ENCODE results near the gene RAB11FIP3.
"Not testable (repeated sequence)": the region's sequence is repeated elsewhere in the genome, so short reads cannot be mapped to it uniquely, and the experiment has no call there.

RAB11FIP3 gene, protein sequence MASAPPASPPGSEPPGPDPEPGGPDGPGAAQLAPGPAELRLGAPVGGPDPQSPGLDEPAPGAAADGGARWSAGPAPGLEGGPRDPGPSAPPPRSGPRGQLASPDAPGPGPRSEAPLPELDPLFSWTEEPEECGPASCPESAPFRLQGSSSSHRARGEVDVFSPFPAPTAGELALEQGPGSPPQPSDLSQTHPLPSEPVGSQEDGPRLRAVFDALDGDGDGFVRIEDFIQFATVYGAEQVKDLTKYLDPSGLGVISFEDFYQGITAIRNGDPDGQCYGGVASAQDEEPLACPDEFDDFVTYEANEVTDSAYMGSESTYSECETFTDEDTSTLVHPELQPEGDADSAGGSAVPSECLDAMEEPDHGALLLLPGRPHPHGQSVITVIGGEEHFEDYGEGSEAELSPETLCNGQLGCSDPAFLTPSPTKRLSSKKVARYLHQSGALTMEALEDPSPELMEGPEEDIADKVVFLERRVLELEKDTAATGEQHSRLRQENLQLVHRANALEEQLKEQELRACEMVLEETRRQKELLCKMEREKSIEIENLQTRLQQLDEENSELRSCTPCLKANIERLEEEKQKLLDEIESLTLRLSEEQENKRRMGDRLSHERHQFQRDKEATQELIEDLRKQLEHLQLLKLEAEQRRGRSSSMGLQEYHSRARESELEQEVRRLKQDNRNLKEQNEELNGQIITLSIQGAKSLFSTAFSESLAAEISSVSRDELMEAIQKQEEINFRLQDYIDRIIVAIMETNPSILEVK

DNA sequence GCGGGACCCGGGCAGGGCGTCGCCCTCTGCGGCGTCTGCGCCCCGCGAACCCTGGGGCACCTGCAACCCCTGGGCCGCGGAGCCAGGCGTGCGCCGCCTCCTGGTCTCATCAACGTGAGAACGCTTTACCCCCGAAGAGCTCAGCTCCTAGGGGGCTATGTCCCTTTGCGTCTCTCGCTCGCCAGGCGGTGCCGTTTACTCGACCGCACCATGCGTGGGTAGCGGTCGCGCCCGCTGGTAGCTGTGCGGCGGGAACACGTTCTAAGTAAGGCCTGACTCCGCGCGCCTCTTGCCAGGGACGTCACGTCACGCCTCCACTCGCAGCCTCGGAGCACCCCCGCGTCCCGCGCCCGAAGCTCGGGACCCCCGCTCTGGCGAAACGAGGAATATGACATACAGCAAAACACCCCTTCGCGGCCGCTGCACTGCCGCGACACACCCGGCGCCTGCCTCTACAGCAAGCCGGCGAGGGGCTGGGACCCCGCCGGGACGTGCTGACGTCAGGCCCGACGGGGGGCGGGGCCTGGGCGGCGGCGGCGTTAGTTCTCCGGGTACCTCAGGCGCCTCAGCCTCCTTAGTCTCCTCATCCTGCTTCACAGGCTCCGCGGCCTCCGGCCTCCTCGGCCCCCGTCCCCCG lies at the start of gene RAB11FIP3:
Gene RAB11FIP3 (plus strand): TSS at position 568 of the 637 bp plus-strand sequence. CDS start 358 bp downstream, outside the sequence.
- DNase-seq = peak; percentile 89

DNA sequence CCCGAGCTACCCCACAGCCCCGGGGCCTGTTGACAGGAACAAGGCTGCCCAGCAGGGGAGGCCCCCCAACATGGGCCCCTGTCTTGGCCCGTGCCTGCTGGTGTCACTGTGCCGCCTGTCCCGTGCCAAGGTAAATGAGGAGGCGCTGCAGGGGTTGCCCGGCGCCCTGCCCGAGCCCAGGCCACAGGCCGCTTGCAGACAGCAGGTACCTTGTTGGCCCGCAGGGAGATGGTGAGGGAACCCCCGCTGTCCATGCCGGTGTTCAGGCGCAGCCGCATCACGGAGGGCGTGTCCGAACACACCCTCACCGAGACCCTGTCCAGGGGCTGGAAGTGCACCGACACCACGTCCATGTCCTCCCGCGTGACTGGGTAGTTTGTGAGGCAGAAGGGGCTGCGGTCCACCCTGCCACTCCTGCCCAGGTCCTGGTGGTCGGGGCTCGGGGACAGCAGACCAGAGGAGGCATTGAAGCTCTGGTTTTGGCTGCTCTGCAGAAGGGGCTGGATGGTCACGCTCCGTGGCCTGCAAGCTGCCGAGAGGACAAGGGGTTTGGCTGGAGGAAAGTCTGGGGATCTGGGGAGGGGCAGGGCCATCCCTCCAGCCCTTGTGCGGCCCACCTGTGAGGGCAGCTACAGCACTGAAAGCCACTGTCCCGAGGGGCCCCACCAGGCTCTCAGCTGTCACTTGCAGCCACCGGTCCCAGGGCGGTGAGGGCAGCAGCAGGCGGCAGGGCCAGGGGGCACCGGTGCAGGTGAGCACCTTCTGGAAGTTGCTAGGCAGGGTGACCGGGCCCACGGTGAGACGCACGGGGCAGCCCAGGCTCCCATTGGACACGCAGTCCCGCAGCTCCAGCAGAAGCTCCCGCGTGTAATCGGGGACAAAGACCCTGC lies 49.3 kb upstream of the RAB11FIP3 start:
- DNase-seq = no peak

DNA sequence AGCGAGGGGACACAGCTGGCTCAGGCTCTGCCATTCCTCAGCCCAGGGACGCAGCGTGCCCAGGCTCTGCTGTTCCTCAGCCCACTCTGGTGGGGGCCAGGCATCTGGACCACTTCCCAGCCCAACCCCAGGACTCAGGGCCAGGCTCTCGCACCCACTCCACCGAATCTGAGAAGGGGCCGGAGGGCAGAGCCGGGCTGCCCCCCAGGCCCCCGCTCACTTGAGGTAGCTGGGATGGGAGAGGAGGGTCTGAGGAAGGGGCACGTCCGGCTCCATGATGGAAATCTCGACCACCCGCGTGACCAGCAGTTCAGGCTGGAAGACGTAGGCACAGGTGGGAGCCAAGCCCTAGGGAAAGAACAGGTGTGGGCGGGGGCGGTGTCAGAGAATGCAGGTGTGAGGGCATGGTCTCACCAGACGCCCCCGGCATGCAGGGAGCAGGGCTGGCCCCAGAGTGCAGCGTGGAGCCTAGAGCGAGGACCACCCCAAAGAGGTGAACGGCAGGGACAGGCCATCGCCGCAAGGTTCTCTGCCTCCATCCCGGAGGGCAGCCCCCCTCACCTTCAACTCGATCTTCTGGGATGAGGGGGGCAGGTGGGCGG lies 48.5 kb upstream of the RAB11FIP3 start:
- no peak for DNase-seq

DNA sequence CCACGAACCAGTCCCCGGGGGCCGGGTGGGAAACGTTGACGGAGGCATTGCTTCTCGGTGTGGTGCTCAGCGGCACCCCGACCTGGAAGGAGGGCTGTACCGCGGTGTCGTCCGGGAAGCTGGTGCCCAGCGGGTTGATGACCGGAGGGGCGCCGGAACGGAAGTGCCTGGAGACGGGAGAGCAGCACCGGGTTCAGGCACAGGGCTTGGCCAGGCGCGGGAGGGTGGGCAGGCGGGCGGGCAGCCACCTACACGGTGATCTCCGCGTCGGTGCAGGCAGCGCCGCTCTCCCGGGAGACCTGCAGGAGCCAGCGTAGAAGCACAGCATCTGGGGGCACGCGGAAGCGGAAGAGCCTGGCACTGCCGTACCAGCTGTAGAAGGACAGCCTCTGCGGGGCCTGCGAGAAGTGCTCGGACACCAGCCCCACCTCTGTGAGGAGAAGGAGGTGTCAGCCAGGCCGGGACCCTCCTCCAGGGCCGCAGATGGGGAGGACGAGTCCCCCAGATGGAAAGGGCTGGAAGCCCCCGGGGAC lies 48.0 kb upstream of the RAB11FIP3 start:
- no peak for DNase-seq

DNA sequence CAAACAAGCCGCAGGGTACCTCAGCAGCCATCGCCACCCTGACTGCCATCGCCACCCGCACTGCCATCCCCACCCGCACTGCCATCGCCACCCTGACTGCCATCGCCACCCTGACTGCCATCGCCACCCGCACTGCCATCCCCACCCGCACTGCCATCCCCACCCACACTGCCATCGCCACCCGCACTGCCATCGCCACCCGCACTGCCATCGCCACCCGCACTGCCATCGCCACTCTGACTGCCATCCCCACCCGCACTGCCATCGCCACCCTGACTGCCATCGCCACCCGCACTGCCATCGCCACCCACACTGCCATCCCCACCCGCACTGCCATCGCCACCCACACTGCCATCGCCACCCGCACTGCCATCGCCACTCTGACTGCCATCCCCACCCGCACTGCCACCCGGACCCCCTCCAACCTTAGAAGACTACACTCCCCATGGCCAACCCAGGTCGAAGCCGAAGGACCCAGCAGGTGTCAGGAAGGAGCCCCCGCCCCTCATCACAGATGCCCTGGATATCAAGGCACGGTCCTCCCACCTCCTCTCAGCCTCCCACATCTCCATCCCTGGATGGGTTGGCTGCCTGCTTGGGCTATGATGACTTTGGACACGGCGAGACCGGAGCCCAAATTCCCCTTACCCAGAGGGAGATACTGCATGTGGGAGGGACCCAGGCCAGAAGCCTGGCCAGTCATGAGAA lies 47.2 kb upstream of the RAB11FIP3 start:
- DNase-seq = not testable (repeated sequence)

DNA sequence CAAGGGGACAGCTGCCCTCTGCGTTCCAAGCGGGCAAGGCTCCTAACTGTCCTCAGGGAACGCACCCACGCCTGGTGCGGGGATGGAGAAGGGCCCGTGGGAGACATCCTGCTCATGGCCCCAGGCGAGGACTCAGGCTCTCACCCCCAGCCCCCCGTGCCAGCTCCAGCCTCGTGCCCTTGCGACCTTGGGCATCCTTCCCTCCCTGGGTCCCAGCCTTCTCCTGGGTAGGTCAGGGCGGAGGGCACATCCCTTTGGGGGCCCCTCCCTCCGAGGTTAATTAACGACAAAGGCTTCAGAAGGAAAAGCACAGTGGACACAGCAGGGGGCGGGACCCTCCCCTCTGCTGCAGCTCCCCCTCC lies 46.6 kb upstream of the RAB11FIP3 start:
- DNase-seq = no peak

DNA sequence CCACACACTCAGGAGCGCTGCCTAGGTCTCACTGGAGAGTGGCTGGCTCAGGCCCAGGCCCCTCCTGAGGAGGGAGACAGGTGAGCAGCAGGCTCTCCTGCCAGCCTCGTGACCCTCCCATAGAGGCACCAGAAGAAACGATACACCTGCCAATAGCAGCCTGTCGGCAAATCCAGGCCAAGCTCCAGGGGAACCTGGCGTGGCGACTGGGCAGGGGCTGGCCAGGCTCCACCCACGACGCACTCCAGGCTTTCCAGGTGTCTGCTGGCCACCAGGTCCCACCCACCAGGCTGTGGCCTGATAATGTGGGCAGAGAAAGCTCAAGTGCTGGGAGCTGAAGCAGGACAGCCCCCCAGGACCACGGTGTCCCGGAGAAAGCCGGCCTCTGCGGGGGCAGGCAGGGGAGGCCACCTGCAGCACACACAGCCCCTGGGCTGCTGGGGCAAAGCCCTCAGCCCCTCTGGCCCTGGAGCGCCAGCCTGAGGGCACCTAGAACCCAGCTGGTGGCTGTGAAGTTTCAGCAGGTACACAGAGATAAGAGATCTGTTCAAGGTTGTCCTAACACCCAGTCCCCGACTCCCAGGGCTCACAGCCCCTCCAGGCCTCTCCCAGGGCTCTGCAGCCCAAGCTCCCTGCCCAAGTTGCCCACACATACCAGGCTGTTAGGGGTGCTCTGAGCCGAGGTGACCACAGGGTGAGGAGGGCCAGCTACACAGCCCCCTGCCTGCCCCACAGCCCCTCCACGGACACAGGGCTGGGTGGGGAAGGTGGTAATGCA lies 46.1 kb upstream of the RAB11FIP3 start:
- DNase-seq = no peak

DNA sequence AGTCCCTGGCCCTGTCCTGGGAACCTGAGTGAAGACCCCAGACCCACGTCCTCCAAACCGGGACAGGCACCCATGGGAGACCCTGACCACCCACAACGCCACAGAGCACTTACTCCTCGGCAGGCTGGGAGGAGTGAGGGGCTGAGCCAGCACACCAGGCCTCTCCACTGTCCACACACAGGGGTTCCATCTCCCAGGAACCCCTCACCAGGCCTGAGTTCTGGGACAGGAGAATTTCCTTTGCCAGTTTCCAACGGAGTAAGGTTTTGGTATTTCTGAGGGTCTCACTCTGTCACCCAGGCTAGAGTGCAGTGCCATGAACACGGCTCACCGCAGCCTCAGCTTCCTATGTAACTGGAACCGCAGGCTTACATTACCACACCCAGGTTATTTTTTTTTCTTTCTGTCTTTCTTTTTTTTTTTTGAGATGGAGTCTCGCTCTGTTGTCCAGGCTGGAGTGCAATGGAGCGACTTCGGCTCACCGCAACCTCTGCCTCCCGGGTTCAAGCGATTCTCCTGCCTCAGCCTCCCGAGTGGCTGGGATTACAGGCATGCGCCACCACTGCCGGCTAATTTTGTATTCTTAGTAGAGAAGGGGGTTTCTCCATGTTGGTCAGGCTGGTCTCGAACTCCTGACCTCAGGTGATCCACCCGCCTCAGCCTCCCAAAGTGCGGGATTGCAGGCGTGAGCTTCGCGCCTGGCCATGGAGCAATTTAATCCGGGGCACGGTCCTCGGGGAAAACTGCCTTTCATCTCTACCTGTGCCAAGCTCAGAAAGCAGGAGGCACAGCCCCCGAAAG lies 45.3 kb upstream of the RAB11FIP3 start:
- no peak for DNase-seq

DNA sequence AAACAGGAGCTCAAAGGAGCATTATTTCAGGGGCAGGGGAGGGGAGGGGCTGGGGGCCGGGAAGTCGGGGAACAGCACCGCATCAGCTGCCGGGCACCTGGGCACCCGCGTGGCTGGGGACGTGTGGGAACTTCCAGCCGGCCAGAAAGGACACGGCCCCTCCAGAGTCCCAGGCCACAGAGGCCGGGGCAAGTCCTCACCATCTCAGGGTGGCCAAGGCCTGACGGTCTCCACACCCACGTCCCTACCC lies 44.8 kb upstream of the RAB11FIP3 start:
- no peak for DNase-seq

DNA sequence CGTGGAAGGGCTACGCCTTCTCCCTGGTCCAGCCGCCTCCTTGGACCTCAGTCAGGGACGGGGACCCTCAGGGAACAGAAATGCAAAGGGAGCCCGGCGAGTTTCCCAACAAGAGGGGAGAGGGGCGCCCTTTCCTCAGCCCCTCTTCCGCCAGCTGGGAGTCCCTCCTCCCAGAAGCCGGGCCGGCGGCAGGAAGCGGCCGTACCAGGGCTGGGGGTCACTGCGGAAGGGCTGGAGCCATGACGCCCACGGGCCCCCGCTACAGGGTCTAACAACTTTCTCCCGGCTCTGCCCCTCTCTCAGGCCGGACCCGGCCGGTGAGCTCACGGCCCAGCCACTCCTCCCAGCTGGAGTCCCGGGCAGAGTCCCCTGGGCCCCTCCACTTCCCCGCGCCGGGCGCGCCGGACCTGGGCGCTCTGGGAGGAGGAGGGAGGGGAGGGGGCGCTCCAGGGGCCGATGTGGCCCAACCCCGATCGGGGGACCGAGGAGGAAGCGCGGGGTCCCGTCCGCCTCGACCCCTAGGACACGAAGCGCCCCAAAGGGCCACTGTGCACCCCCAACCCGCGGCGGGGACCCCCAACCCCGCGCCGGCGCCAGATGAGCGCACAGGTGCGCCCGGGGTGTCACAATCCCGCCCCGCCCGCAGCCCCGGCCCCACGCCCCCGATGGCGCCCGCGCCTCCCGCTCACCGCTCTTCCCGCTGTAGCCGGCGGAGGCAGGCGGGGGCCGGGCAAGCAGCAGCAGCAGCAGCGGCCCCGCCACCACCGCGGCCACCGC lies 44.2 kb upstream of the RAB11FIP3 start:
- DNase-seq = peak; percentile 45

DNA sequence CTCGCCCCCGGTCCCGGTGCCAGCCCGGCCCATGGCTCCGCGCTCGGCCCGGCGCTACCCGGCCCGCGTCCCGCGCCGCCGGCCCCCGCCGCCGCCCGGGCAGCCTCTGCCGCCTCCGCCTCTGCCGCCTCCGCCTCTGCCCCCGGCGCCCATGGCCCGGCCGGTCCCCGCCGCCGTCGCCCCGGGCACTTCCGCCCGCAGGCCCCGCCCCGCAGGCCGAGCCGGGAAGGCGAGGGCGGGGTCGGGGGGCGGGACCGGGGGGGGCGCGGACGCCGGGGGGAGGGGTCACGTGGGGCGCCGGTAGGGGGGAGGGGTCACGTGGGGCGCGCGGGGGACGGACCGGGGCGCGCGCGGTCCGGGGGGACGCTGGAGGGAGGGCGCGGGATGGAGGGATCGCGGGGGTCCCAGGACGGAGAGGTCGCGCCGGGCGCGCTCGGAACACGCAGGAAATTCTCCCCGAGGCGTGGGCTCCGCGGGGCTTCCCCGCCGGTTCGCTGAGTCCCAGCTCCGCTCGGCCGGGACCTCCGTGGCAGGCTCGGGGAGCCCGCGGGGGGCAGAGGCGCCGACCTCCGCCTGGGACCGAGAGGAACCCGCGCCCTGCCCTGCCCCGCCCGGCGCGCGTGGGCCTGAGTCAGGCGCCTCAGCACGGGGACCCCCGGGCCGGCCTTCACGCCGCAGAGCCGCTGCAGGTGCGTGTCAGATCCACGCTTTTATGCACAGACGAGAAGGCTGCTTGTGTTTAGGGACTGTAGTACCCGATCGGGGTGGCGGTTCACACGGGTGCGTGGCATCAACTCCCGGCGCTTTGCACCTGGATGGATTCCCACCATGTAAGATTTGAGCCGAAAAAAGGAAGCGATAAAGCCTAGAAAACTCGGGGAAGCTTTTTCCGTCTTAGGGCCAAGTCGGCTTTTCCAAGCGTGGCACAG lies 43.4 kb upstream of the RAB11FIP3 start, which contains the start of gene PGAP6:
Gene PGAP6 (minus strand): TSS at position 190 of the 929 bp plus-strand sequence. CDS start 157 bp downstream, at position 33.
- DNase-seq = peak; percentile 66

DNA sequence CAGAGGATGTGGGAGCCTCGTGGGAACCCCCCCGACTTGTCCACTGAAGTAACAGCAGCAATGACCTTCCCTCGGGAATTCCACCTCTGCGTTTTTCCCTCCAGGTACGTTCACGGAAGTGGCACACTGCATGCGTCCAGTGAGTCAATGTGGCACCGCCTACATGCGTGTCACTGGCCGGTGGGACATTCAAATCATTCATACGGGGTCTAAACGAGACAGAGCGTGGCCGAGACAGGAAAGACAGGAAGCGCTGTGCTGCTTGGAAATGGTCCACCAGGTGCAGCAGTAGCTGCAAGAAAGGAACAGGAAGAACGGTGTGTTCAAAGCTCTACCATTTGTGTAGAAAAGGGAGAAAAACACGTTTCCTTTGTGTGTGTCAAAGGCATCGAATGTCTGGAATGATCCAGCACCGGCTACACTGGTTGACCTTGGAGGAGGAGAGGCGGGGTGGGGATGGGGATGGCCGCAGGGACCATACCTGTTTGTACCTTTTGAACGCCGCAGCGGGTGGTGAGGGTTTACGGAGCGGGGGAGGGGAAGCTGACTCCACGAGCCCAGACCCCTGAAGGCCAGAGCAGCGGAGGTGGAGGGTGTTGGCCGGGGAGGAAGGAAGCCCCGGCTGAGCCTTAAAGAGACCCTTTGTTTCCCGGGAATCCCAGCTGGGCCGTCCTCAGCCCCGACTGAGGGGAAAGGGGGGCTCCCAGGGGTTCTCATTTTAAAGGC lies 42.0 kb upstream of the RAB11FIP3 start:
- peak; percentile 52 for DNase-seq

DNA sequence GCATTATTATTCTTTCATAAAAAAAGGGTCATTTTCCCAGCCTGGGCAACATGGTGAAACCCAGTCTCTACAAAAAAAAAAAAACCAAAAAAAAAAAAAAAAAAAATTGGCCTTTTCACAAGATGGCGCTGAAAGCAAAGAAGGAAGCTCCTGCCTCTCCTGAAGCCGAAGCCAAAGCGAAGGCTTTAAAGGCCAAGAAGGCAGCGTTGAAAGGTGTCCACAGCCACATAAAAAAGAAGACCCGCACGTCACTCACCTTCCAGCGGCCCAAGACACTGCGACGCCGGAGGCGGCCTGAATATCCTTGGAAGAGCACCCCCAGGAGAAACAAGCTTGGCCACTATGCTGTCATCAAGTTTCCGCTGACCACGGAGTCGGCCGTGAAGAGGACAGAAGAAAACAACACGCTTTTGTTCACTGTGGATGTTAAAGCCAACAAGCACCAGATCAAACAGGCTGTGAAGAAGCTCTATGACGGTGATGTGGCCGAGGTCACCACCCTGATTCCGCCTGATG lies 38.8 kb upstream of the RAB11FIP3 start:
- no peak for DNase-seq

DNA sequence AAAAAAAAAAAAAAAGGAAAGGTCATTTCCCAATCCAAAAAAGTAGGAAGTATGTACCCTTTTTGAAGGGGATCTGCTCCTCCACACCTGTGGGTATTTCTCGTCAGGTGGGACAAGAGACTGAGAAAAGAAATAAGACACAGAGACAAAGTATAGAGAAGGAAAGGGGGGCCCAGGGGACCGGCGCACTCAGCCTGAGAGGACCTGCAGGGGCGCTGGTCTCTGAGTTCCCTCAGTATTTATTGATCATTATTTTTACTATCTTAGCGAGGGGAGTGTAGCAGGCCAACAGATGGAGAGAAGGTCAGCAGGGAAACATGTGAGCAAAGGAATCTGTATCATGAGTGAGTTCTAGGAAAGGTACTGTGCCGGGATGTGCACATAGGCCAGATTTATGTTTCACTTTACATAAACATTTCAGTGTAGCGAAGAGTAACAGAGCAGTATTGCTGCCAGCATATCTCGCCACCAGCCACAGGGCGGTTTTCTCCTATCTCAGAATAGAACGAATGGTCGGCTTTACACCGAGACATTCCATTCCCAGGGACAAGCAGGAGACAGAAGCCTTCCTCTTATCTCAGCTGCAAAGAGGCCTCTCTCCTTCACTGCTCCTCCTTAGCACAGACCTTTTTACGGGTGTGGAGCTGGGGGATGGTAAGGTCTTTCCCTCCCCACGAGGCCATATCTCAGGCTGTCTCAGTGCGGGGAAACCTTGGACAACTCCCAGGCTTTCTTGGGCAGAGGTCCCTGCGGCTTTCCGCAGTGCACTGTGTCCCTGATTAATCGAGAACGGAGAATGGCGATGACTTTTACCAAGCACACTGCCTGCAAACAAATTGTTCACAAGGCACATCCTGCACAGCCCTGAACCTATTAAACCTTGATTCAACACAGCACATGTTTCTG lies 37.4 kb upstream of the RAB11FIP3 start:
- DNase-seq = not testable (repeated sequence)

DNA sequence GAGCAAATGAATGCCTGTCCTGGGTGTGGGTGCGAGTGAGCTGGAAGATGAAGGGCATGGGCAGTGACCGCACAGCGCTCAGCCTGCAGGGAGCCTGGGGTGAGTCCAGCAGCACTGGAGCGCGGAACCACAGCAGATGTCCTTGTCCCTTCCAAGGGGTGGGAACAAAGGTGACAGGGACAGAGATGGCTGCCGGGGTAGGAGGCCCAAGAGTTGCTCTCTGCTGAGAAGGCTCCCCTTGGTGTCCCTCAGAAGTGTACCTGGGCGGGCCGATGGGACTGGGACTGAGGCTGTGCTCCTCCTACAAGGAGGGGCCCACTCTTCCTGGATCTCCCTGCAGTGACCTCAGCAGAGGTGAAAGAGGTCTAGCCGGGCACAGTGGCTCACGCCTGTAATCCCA lies 36.1 kb upstream of the RAB11FIP3 start:
- no peak for DNase-seq

DNA sequence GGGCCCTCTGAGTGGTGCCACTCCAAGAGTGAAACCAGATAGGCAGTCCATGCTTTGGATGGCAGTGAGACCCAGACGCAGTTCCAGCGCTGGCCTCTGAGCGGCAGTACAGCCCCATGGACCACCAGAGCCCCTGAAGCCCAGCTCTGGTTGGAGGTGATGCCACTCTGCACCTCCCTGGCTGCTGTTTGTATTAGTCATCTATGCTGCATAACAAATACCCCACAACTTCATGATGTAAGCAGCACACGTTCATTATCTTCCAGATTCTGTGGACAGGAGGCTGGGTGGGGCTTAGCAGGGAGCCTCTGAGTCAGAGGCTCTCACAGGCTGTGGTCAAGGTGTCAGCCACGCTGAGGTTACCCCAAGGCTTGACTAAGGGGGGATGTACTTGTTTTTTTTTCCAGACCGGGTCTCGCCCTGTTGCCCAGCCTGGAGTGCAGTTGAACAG lies 33.5 kb upstream of the RAB11FIP3 start:
- DNase-seq = peak; percentile 84
